ENCODE measurements around the gene KCNC4. TPM values are rescaled to one million over a fixed set of nuclear protein-coding genes. Genes with fewer than 3 reads are reported as not detected.

The KCNC4 gene
- total and polyA plus RNA-seq, 2 of the 13 experiments (the other 11 are each of a cell fraction or from before 2014, with no cell fraction given) = 0.24 to 0.66 TPM

GRCh38 chr1:110170766-110171733 lies 39.1 kb upstream of the KCNC4 start:
- Histone ChIP-seq H3K4me1 (ENCODE audit: insufficient read depth, low read length) (no peaks in the 10 kb centered on the region), H3K27me3 (ENCODE audit: control insufficient read depth in 1 of 2, insufficient read depth in 2 of 2, low read length in 2 of 2) (peaks cover 4 to 64% of the 10 kb centered on the region in 2 experiments), H3K36me3 (replicated peaks in 1 of 2; ENCODE audit: control insufficient read depth in 1 of 2, insufficient read depth in 2 of 2, low read length in 2 of 2) (no peaks in the 10 kb centered on the region), H4K20me1 (ENCODE audit: insufficient read depth, low read length) (no peaks in the 10 kb centered on the region), H2AFZ (ENCODE audit: low read length) (no peak overlapping the region), H3K4me2 (ENCODE audit: low read depth, low read length) (no peak overlapping the region), H3K4me3 (replicated peaks in 1 of 3; ENCODE audit: insufficient read depth in 1 of 3, low read depth in 2 of 3, low read length in 3 of 3) (no peak overlapping the region), H3K27ac (ENCODE audit: extremely low read length, insufficient read depth, low read length) (no peak overlapping the region), H3K9ac (ENCODE audit: insufficient read depth, low read depth, low read length) (no peak overlapping the region), H3K79me2 (ENCODE audit: insufficient read depth, low read length) (no peaks in the 10 kb centered on the region), H3K9me3 (ENCODE audit: low read length) (no peaks in the 10 kb centered on the region)
- no peak for FAIRE-seq
- intact Hi-C loops (cut with micrococcal nuclease; ENCODE audit: unreplicated experiment) (no loop called here), in situ Hi-C loops (cut with HindIII; ENCODE audit: extremely low pct_ligation_motif_present, low pct_unique_long_range_greater_than_20kb) (no loop called here)
- no TSS peak for BruUV-seq (replicated peaks)
- ATAC-seq = no peak
- ChIA-PET CTCF (ENCODE audit: low intra/inter-chr PET ratio, low total read pairs) (no interaction called here), POLR2A (no interaction called here)
- 35% methylated on average over 7 of the region's 13 CpGs for whole genome bisulfite sequencing (ENCODE audit: low lambda C conversion rate)
- TF ChIP-seq DMTF1 (CRISPR knock-in tag; IDR thresholded peaks at IDR 0.05) (no peak), EZH2 (conservative IDR thresholded peaks at IDR 0.05; ENCODE audit: low read depth, low read length) (0 out of 2 replicates have a peak, but pooled peaks have one; percentile 41), ZNF121 (CRISPR knock-in tag; IDR thresholded peaks at IDR 0.05) (no peak), ONECUT2 (CRISPR knock-in tag; IDR thresholded peaks at IDR 0.05) (no peak)
- DNase-seq (ENCODE audit: low spot score) = no peak

GRCh38 chr1:110172001-110172400 lies 38.1 kb upstream of the KCNC4 start:
- Histone ChIP-seq H3K79me2 (ENCODE audit: insufficient read depth, low read length) (no peaks in the 10 kb centered on the region), H3K4me1 (ENCODE audit: insufficient read depth, low read length) (no peaks in the 10 kb centered on the region), H3K27ac (ENCODE audit: extremely low read length, insufficient read depth, low read length) (no peak overlapping the region), H3K36me3 (replicated peaks in 1 of 2; ENCODE audit: control insufficient read depth in 1 of 2, insufficient read depth in 2 of 2, low read length in 2 of 2) (no peaks in the 10 kb centered on the region), H4K20me1 (ENCODE audit: insufficient read depth, low read length) (no peaks in the 10 kb centered on the region), H3K9ac (ENCODE audit: insufficient read depth, low read depth, low read length) (no peak overlapping the region), H3K9me3 (ENCODE audit: low read length) (no peaks in the 10 kb centered on the region), H3K27me3 (ENCODE audit: control insufficient read depth in 1 of 2, insufficient read depth in 2 of 2, low read length in 2 of 2) (peaks cover 4 to 56% of the 10 kb centered on the region in 2 experiments), H3K4me3 (replicated peaks in 1 of 3; ENCODE audit: insufficient read depth in 1 of 3, low read depth in 2 of 3, low read length in 3 of 3) (no peak overlapping the region), H3K4me2 (ENCODE audit: low read depth, low read length) (no peak overlapping the region), H2AFZ (ENCODE audit: low read length) (no peak overlapping the region)
- intact Hi-C loops (cut with micrococcal nuclease; ENCODE audit: unreplicated experiment) = no loop called here
- WGBS (ENCODE audit: low lambda C conversion rate) = no CpG with 5 or more reads among the region's 10 CpGs
- DNase-seq (ENCODE audit: low spot score) = no peak
- no TSS peak for BruUV-seq (replicated peaks)
- no peak for ATAC-seq
- in situ Hi-C loops (cut with HindIII; ENCODE audit: extremely low pct_ligation_motif_present, low pct_unique_long_range_greater_than_20kb) = no loop called here
- POLR2A ChIA-PET = no interaction called here
- FAIRE-seq = no peak
- CTCF ChIA-PET (ENCODE audit: low intra/inter-chr PET ratio, low total read pairs) = no interaction called here
- no peak for TF ChIP-seq EEA1 (CRISPR knock-in tag; IDR thresholded peaks at IDR 0.05; ENCODE audit: borderline replicate concordance)
- no peak for TF ChIP-seq ZNF878 (CRISPR knock-in tag; IDR thresholded peaks at IDR 0.05)
- TF ChIP-seq ZNF275 (CRISPR knock-in tag; IDR thresholded peaks at IDR 0.05; ENCODE audit: borderline replicate concordance) = no peak
- no peak for TF ChIP-seq ZSCAN9 (CRISPR knock-in tag; IDR thresholded peaks at IDR 0.05; ENCODE audit: borderline replicate concordance)
- no peak for TF ChIP-seq FOXP1 (IDR thresholded peaks at IDR 0.05)
- no peak for TF ChIP-seq FOXP1 (CRISPR knock-in tag; IDR thresholded peaks at IDR 0.05)
- TF ChIP-seq JUN (CRISPR knock-in tag; IDR thresholded peaks at IDR 0.05) = no peak
